Measurements from ENCODE around the gene CHPF2. TPM values are rescaled to one million over a fixed set of nuclear protein-coding genes. Genes with fewer than 3 reads are reported as not detected.

The CHPF2 gene
- total RNA-seq, 1 donor from 2014 or later, result 71.3 TPM

DNA sequence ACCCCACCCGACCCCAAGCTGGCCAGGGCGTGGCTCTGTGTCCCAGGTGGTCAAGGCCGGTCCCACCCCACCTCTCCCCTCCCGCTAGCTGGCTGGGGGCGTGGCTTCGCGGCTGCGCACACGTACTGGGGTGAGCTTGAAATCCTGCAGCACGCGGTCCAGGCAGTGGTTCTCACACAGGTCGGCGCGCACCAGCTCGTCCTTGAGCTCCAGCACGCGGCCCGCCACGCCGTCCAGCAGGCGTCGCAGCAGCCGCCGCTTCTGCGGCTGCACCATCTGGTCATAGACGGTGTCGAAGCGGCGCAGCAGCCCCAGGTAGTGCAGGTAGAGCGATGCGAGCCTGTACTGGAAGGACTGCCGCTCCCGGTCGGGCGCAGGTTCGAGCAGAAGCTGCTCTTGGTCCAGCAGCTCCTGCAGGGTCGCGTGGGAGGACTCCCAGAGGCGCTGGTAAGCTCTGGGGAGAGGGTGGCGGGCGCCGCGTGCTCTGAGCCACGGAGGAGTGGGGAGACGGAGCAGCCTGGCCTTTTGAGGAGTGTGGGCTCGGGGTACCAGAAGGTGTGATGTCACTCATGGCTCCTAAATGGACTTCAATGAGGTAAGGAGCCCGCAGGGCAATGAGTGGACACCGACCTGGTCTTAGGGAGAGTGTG, 27.8 kb upstream of the CHPF2 start:
- DNase-seq (ENCODE audit: low read depth, low spot score), result no peak

DNA sequence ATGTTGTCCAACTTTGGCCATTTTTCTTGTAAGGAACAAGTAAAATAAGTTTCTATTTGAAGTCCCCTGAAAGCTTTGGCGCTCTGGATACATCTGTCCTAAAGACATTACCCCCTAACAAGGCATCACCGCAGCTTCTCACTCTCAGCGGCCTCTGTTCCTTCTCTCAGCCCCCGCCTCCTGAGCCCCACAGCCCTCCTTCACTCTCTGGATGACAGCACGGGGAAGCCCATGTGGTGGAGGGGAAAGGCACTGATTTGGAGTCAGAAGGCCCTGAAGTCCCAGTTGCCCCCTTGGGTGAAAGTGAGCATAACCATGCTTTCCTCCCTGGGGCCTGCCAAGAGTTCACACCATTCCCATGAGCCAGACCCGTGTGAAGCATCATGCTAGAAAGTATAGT, 26.6 kb upstream of the CHPF2 start:
- no peak for DNase-seq (ENCODE audit: low read depth, low spot score)

GRCh38 chr7:151206914-151207313, 25.4 kb upstream of the CHPF2 start:
- no peak for DNase-seq (ENCODE audit: low read depth, low spot score)

- DNase-seq (ENCODE audit: low read depth, low spot score), result no peak
Observed at GRCh38 chr7:151207315-151207714, 25.0 kb upstream of the CHPF2 start.

- no peak for DNase-seq (ENCODE audit: low read depth, low spot score)
Observed at GRCh38 chr7:151207804-151208203, 24.5 kb upstream of the CHPF2 start.

GRCh38 chr7:151208253-151208862, 23.9 kb upstream of the CHPF2 start:
- DNase-seq (ENCODE audit: low read depth, low spot score), result no peak

GRCh38 chr7:151209588-151209987, 22.7 kb upstream of the CHPF2 start:
- no peak for DNase-seq (ENCODE audit: low read depth, low spot score)

DNA sequence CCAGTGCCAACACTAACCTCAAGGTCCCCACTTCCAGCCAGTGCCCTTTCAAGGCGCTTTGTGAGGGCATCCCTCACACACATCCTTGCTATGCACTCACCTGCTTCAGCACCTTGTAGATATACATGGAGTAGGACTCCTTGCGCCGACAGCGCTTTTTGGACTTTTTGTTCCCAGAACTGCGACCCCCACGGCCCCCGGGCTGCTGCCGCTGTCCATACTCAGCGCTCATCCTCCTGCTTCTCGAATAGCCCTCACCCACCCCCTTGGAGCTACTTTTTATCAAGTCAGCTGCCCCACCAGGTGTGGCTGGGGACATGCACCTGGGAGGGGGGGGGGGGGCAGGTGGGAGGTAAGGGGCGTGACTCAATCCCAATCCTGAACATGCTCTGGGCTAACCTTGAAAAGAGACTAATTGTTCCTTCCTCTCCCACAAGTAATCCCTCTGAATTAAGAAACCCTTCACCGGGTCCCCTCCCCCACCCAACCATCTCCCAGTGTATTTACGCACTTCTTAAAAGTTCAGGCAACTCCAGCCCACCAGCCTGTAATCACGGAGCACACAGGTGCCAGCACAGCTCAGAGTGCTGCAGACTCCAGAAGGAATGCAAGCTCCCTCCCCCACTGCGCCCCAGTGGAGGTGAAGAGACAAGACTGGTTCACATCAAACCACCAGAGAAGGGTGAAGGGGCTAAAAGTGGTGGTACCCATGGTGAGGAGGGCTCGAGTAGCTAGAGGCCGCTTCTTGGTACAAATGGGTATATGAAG, 22.0 kb upstream of the CHPF2 start, which contains the start of gene H2BK1:
Gene H2BK1, minus strand, starts transcription at position 402 of the 768 bp plus-strand sequence. Its CDS starts 170 bp downstream, at position 232.
- no peak for DNase-seq (ENCODE audit: low read depth, low spot score)

GRCh38 chr7:151211155-151211772, 21.0 kb upstream of the CHPF2 start:
- DNase-seq (ENCODE audit: low read depth, low spot score), result no peak

GRCh38 chr7:151212626-151213025, 19.7 kb upstream of the CHPF2 start:
- no peak for DNase-seq (ENCODE audit: low read depth, low spot score)

- no peak for DNase-seq (ENCODE audit: low read depth, low spot score)
Observed at GRCh38 chr7:151213826-151214225, 18.5 kb upstream of the CHPF2 start.

- DNase-seq (ENCODE audit: low read depth, low spot score), result no peak
Observed at GRCh38 chr7:151215396-151215795, 16.9 kb upstream of the CHPF2 start.

- no peak for DNase-seq (ENCODE audit: low read depth, low spot score)
Observed at GRCh38 chr7:151218170-151218569, 14.1 kb upstream of the CHPF2 start.

DNA sequence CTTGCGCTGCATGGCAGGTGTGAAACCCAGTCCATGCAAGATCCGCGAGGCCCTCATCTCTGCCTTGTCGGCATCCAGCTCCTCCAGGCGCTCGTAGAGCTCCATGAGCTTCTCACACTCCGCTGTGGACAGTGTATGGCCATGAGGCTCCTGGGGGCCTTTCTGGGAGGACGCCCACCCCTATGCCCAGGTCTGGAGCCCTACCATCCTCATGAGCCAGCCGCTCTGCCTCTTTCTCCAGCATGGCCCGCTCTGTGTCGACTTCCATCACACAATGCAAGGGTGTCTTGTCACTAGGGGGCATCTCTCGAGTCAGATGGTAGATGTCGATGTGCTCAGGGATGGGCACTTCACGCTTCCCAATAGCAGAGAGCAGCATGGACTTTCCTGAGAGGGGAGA, 8.6 kb upstream of the CHPF2 start:
- DNase-seq (ENCODE audit: low read depth, low spot score), result no peak

DNA sequence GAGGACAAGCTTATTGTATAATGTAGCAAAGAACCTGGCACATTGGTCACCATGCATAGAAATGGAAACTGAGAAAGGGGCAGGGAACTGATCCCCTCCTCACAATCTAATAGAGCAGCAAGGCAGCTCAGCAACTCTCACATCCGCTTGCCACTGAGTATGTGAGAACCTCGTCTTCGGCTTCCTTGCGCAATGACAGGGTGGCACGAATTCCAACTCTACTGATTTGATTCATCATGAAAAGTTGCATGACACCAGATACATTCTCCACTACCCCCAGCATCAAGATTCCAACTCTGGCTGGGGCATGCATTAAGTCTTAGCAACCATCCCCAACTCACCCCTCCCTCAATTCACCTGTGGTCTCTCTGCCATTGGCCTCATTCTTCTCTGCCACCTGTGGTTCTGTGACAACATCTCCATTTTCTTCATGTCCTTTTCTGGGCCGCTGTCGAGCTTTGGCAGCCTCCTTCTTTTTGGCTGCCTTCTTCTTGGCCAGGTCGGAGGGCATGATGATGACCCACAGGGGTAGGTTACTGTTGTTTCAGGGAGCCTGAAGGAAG, 6.3 kb upstream of the CHPF2 start:
- no peak for DNase-seq (ENCODE audit: low read depth, low spot score)

- DNase-seq (ENCODE audit: low read depth, low spot score), result no peak
Observed at GRCh38 chr7:151226560-151226874, 5.8 kb upstream of the CHPF2 start.

DNA sequence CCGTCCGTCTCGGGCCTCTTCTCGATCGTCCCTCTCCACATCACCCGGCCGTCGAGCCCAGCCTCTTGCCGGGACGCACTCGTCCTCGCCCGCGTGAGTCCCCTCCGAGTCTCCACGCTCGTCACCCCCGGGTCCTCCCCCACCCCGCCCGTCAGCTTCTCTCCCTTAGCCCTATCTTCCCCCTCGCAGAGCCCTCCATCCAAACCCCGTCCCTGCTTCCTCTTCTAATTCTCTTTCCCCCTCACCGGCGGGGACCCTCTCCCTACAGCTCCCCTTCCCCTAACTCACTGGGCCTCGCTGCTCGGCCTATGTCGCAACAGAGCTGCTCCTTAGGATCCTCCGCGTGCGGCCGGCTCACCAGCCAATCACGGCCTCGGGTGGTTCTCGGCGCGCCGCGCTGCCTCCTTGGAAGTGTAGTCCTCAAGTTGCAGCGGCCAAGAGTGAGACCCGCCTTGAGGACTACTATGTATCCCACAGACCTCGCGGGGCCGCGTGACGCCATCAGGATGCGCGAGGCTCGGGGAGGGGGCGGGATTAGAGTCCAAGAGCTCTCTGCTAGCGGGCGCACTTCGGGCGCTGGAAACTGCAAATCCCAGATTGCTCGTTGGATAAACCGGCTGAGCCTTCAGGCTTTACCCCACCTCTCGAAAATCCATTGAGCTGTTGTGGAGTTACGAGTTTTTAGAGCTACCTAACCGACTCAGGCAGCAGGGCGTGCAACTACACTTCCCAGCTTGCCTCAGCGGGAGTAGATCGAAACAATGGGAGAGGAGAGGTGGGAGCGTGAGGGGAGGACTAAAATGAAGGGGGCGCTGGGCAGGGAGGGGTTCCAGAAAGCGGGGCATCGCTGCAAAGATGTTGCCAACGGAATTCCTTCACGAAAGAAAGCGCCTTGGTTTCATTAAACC, 5.2 kb upstream of the CHPF2 start, which contains the start of gene ABCF2:
Gene ABCF2, minus strand, starts transcription at position 331 of the 908 bp plus-strand sequence. CDS start 747 bp downstream, outside the sequence.
- peak; percentile 97 for DNase-seq (ENCODE audit: low read depth, low spot score)

GRCh38 chr7:151228024-151228866, 4.0 kb upstream of the CHPF2 start:
- DNase-seq (ENCODE audit: low read depth, low spot score), result no peak

DNA sequence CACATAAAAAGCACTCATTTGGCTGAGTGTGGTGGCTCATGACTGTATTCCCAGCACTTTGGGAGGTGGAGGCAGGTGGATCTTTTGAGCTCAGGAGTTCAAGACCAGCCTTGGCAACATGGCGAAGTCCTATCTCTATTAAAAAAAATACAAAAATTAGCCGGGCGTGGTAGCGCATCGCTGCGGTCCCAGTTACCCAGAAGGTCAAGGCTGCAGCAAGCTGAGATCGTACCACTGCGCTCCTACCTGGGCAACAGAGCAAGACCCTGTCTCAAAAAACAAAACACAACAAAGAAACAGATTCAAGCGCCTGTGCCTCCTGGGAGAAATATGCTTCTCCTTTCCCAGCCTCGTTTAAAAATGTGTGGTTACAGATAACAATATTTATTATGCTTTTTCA, 3.0 kb upstream of the CHPF2 start:
- no peak for DNase-seq (ENCODE audit: low read depth, low spot score)

DNA sequence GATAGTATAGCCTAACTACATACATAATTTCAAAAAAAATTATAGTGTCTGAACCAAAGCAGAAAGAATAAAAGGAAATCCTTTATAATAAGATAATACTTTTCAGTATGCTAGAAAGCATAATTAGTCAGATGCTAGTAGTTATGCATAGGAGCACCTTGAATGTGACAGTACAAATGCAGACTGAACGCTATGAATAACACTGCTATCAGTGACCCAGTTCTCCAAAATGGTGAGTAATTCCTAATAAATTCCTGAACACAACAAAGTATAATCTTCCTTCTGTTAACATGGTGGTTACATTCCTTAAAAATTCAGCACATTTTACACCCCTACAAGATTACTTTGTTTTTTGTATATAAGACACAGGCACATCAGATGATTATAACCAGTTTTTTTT, 1.2 kb upstream of the CHPF2 start:
- no peak for DNase-seq (ENCODE audit: low read depth, low spot score)
